DMS153 treated with DMSO at 0.1 percent for 48 hours (cell line): ENCODE measurements around the gene AXIN1.

Source experiments
- DNase-seq: peaks from one replicate; lab custom pipeline; 2025; ENCODE audit not compliant: unreplicated experiment; lab: John Stamatoyannopoulos, UW

Gene AXIN1

GRCh38 chr16:284204-285120, 68.1 kb downstream of the AXIN1 start:
- DNase-seq, result no peak

- no peak for DNase-seq
Measured at GRCh38 chr16:283033-283805, 69.3 kb downstream of the AXIN1 start, which contains the start of gene PDIA2. PDIA2 (plus strand) TSS chr16:283164; CDS start chr16:283170, 6 bp downstream.

GRCh38 chr16:282491-282890, 70.0 kb downstream of the AXIN1 start:
- DNase-seq, result no peak

GRCh38 chr16:281660-282255, 70.8 kb downstream of the AXIN1 start:
- no peak for DNase-seq

- DNase-seq, result no peak
Measured at GRCh38 chr16:280991-281659, 71.4 kb downstream of the AXIN1 start.

- no peak for DNase-seq
Measured at GRCh38 chr16:280552-280951, 72.0 kb downstream of the AXIN1 start, which contains the start of gene ARHGDIG. ARHGDIG (plus strand) TSS chr16:280591; CDS start chr16:280681, 90 bp downstream.

- DNase-seq, result no peak
Measured at GRCh38 chr16:280005-280460, 72.5 kb downstream of the AXIN1 start.

GRCh38 chr16:279531-279930, 73.0 kb downstream of the AXIN1 start:
- no peak for DNase-seq

GRCh38 chr16:278863-279366, 73.6 kb downstream of the AXIN1 start:
- DNase-seq, result peak; percentile 26

GRCh38 chr16:276426-277077, 76.0 kb downstream of the AXIN1 start:
- DNase-seq, result no peak

- no peak for DNase-seq
Measured at GRCh38 chr16:275786-276232, 76.7 kb downstream of the AXIN1 start, which contains the start of gene RGS11. RGS11 (minus strand) TSS chr16:275944; CDS start chr16:275911, 33 bp downstream.

- DNase-seq, result no peak
Measured at GRCh38 chr16:275041-275641, 77.4 kb downstream of the AXIN1 start.

GRCh38 chr16:273547-274421, 78.7 kb downstream of the AXIN1 start:
- no peak for DNase-seq

- DNase-seq, result no peak
Measured at GRCh38 chr16:272633-273546, 79.6 kb downstream of the AXIN1 start.

GRCh38 chr16:270381-271255, 81.9 kb downstream of the AXIN1 start:
- DNase-seq, result no peak

- DNase-seq, result no peak
Measured at GRCh38 chr16:269061-269796, 83.3 kb downstream of the AXIN1 start.
